ENCODE data around the gene PITPNM3.

The PITPNM3 gene

GRCh38 chr17:6525141-6525540, 31.2 kb downstream of the PITPNM3 start:
- no peak for DNase-seq

- no peak for DNase-seq
These were observed 31.8 kb downstream of the PITPNM3 start for GRCh38 chr17:6524520-6524919.

- no peak for DNase-seq
These were observed 32.5 kb downstream of the PITPNM3 start for GRCh38 chr17:6523809-6524355.

GRCh38 chr17:6523330-6523729, 33.0 kb downstream of the PITPNM3 start:
- no peak for DNase-seq

GRCh38 chr17:6521586-6521985, 34.8 kb downstream of the PITPNM3 start:
- DNase-seq, result no peak

GRCh38 chr17:6517062-6517461, 39.3 kb downstream of the PITPNM3 start:
- DNase-seq, result no peak

- no peak for DNase-seq
These were observed 42.0 kb downstream of the PITPNM3 start for GRCh38 chr17:6514371-6514770.

GRCh38 chr17:6512552-6512951, 43.8 kb downstream of the PITPNM3 start:
- no peak for DNase-seq

GRCh38 chr17:6510321-6510977, 45.9 kb downstream of the PITPNM3 start:
- DNase-seq, result no peak

- no peak for DNase-seq
These were observed 46.4 kb downstream of the PITPNM3 start for GRCh38 chr17:6509921-6510320.

- no peak for DNase-seq
These were observed 47.2 kb downstream of the PITPNM3 start for GRCh38 chr17:6509031-6509771.

- no peak for DNase-seq
These were observed 47.8 kb downstream of the PITPNM3 start for GRCh38 chr17:6508519-6509030.

- DNase-seq, result no peak
These were observed 48.3 kb downstream of the PITPNM3 start for GRCh38 chr17:6508016-6508415.

GRCh38 chr17:6507535-6507934, 48.8 kb downstream of the PITPNM3 start:
- DNase-seq, result no peak

- DNase-seq, result no peak
These were observed 49.6 kb downstream of the PITPNM3 start for GRCh38 chr17:6506679-6507231.

- DNase-seq, result no peak
These were observed 50.8 kb downstream of the PITPNM3 start for GRCh38 chr17:6505425-6506142.

GRCh38 chr17:6503641-6504195, 52.6 kb downstream of the PITPNM3 start:
- no peak for DNase-seq

- DNase-seq, result no peak
These were observed 53.4 kb downstream of the PITPNM3 start for GRCh38 chr17:6502871-6503509.

GRCh38 chr17:6502142-6502541, 54.2 kb downstream of the PITPNM3 start:
- DNase-seq, result no peak

- no peak for DNase-seq
These were observed 55.0 kb downstream of the PITPNM3 start for GRCh38 chr17:6501359-6501758.

- DNase-seq, result no peak
These were observed 57.3 kb downstream of the PITPNM3 start for GRCh38 chr17:6498901-6499540.

GRCh38 chr17:6498356-6498755, 58.0 kb downstream of the PITPNM3 start:
- no peak for DNase-seq
